GM18505 (cell line): Measurements from ENCODE around the gene HNRNPM.

Source experiments
- ATAC-seq: cut with Tn5 transposase; IDR thresholded peaks from one replicate; pipeline ENCODE4 v1.9.1; 2021; ENCODE audit not compliant: unreplicated experiment
- POLR2A ChIP-seq: IDR thresholded peaks from 4 replicates; pipeline ENCODE4 v1.6.1; 2011; ENCODE audit warnings: borderline replicate concordance; ENCODE audit not compliant: insufficient read depth, insufficient read length; ENCODE audit errors: extremely low read depth

HNRNPM gene

GRCh38 chr19:8478598-8478997 is 33.8 kb downstream of the HNRNPM start:
- no peak for ATAC-seq
- TF ChIP-seq POLR2A = no peak

- ATAC-seq = no peak
- no peak for TF ChIP-seq POLR2A
Measured at GRCh38 chr19:8481201-8481600, 36.4 kb downstream of the HNRNPM start.

- no peak for TF ChIP-seq POLR2A
- ATAC-seq = no peak
Measured at GRCh38 chr19:8481616-8482015, 36.8 kb downstream of the HNRNPM start.

GRCh38 chr19:8482696-8483095 is 37.9 kb downstream of the HNRNPM start:
- TF ChIP-seq POLR2A = no peak

GRCh38 chr19:8483165-8483564 is 38.4 kb downstream of the HNRNPM start:
- ATAC-seq = no peak
- TF ChIP-seq POLR2A = no peak

More at GRCh38 chr19:8482696-8483095, 37.9 kb downstream of the HNRNPM start:
- no peak for ATAC-seq

GRCh38 chr19:8484331-8484894 is 39.6 kb downstream of the HNRNPM start:
- ATAC-seq = no peak
- TF ChIP-seq POLR2A = no peak

GRCh38 chr19:8485561-8486371 is 41.0 kb downstream of the HNRNPM start:
- no peak for TF ChIP-seq POLR2A
- no peak for ATAC-seq

GRCh38 chr19:8486661-8487136 is 41.9 kb downstream of the HNRNPM start:
- TF ChIP-seq POLR2A = no peak
- no peak for ATAC-seq

- no peak for ATAC-seq
- TF ChIP-seq POLR2A = no peak
Measured at GRCh38 chr19:8487137-8487851, 42.5 kb downstream of the HNRNPM start.

- ATAC-seq = no peak
- TF ChIP-seq POLR2A = no peak
Measured at GRCh38 chr19:8488365-8488764, 43.6 kb downstream of the HNRNPM start.

GRCh38 chr19:8489561-8490394 is 45.0 kb downstream of the HNRNPM start:
- ATAC-seq = no peak
- TF ChIP-seq POLR2A = peak; percentile 16

GRCh38 chr19:8490395-8490760 is 45.6 kb downstream of the HNRNPM start:
- no peak for ATAC-seq
- TF ChIP-seq POLR2A = no peak

GRCh38 chr19:8490873-8491272 is 46.1 kb downstream of the HNRNPM start:
- no peak for TF ChIP-seq POLR2A
- ATAC-seq = no peak
